OCI-LY3 (cell line): ENCODE data around the gene USP22.

Experiments used
- H2AFZ ChIP-seq: fragments of 200-600, 300-600 bp; shearing (Covaris generic); 2 replicates; pipeline ENCODE4 v1.6.0; 2014; ENCODE audit warnings: antibody characterized with exemption, low read depth, low read length
- H3K27ac ChIP-seq: fragments of 200-600, 300-600 bp; sonication (generic); 2 replicates; pipeline ENCODE4 v1.5.1; 2014; ENCODE audit warnings: mild to moderate bottlenecking, low read length, moderate library complexity, mixed read lengths
- H3K27me3 ChIP-seq: fragments of 200-600, 300-600 bp; sonication (generic); 2 replicates; pipeline ENCODE4 v1.6.1; 2014; ENCODE audit warnings: low read depth, low read length, mixed read lengths
- H3K36me3 ChIP-seq: fragments of 200-600, 300-600 bp; sonication (generic); replicated peaks from 2 replicates; pipeline ENCODE3; 2014; ENCODE audit warnings: low read depth, low read length, mixed read lengths
- H3K4me1 ChIP-seq: fragments of 300-600, 200-600 bp; sonication (generic); 2 replicates; pipeline ENCODE4 v1.6.1; 2014; ENCODE audit warnings: low read length, mixed read lengths
- H3K4me2 ChIP-seq: fragments of 200-600, 300-600 bp; sonication (generic); 2 replicates; pipeline ENCODE4 v1.6.1; 2014; ENCODE audit warnings: low read length, mixed read lengths
- H3K4me3 ChIP-seq: fragments of 300-600, 200-600 bp; sonication (generic); 2 replicates; pipeline ENCODE4 v1.5.1; 2014; ENCODE audit warnings: antibody characterized with exemption, mild to moderate bottlenecking, low read length, moderate library complexity
- H3K79me2 ChIP-seq: fragments of 300-600, 200-600 bp; shearing (Covaris generic); 2 replicates; pipeline ENCODE4 v1.6.1; 2014; ENCODE audit warnings: mild to moderate bottlenecking, low read length, mixed read lengths
- H3K9ac ChIP-seq: fragments of 300-600, 200-600 bp; shearing (Covaris generic); 2 replicates; pipeline ENCODE4 v1.6.0; 2014; ENCODE audit warnings: mild to moderate bottlenecking, low read length, moderate library complexity
- H3K9me3 ChIP-seq: fragments of 200-600, 300-600 bp; shearing (Covaris generic); 2 replicates; pipeline ENCODE4 v1.6.1; 2014; ENCODE audit warnings: low read length, mixed read lengths; ENCODE audit not compliant: insufficient read depth
- H4K20me1 ChIP-seq: fragments of 200-600, 300-600 bp; sonication (generic); 2 replicates; pipeline ENCODE4 v1.6.1; 2016; ENCODE audit warnings: low read length, mixed read lengths; ENCODE audit not compliant: insufficient read depth
- CTCF ChIP-seq: fragments of 200-600, 300-600 bp; sonication (generic); IDR thresholded peaks from 2 replicates; pipeline ENCODE4 v1.5.1; 2014; ENCODE audit warnings: antibody characterized with exemption, low read length, low read depth
- EZH2phosphoT487 ChIP-seq: fragments of 200-600 bp; shearing (Covaris generic); IDR thresholded peaks from 2 replicates; pipeline ENCODE4 v1.6.1; 2018; ENCODE audit warnings: antibody characterized with exemption, mixed run types, low read depth

The USP22 gene

GRCh38 chr17:20988001-20988636 lies 54.7 kb downstream of the USP22 start:
- no peaks in the 10 kb centered on the region for H4K20me1 ChIP-seq
- H3K27me3 ChIP-seq: no peaks in the 10 kb centered on the region
- no peaks in the 10 kb centered on the region for H3K9me3 ChIP-seq
- no peak overlapping the region for H3K4me2 ChIP-seq
- H3K4me1 ChIP-seq: no peaks in the 10 kb centered on the region
- H3K36me3 ChIP-seq: no peaks in the 10 kb centered on the region
- H3K79me2 ChIP-seq: no peaks in the 10 kb centered on the region
- H2AFZ ChIP-seq: no peak overlapping the region
- TF ChIP-seq CTCF (no peak), EZH2phosphoT487 (no peak)
- H3K4me3 ChIP-seq: no peak overlapping the region
- H3K27ac ChIP-seq: no peak overlapping the region
- no peak overlapping the region for H3K9ac ChIP-seq

- no peak for TF ChIP-seq CTCF
- TF ChIP-seq EZH2phosphoT487: no peak
- Histone ChIP-seq H3K4me1 (no peaks in the 10 kb centered on the region), H3K36me3 (no peaks in the 10 kb centered on the region), H3K9ac (no peak overlapping the region), H3K4me2 (no peak overlapping the region), H3K79me2 (no peaks in the 10 kb centered on the region), H2AFZ (no peak overlapping the region), H3K9me3 (no peaks in the 10 kb centered on the region), H3K4me3 (no peak overlapping the region), H3K27ac (no peak overlapping the region), H4K20me1 (no peaks in the 10 kb centered on the region), H3K27me3 (no peaks in the 10 kb centered on the region)
These were observed 55.3 kb downstream of the USP22 start for GRCh38 chr17:20987511-20987910.

- no peaks in the 10 kb centered on the region for H4K20me1 ChIP-seq
- no peak overlapping the region for H3K4me2 ChIP-seq
- H3K27me3 ChIP-seq: no peaks in the 10 kb centered on the region
- H3K79me2 ChIP-seq: no peaks in the 10 kb centered on the region
- no peak overlapping the region for H3K4me3 ChIP-seq
- no peaks in the 10 kb centered on the region for H3K36me3 ChIP-seq
- no peak overlapping the region for H3K9ac ChIP-seq
- H2AFZ ChIP-seq: no peak overlapping the region
- no peaks in the 10 kb centered on the region for H3K4me1 ChIP-seq
- no peaks in the 10 kb centered on the region for H3K9me3 ChIP-seq
- H3K27ac ChIP-seq: no peak overlapping the region
- TF ChIP-seq EZH2phosphoT487 (no peak), CTCF (no peak)
These were observed 55.9 kb downstream of the USP22 start for GRCh38 chr17:20986767-20987510.

GRCh38 chr17:20983359-20983637 lies 59.5 kb downstream of the USP22 start:
- H2AFZ ChIP-seq: no peak overlapping the region
- H3K36me3 ChIP-seq: no peaks in the 10 kb centered on the region
- H3K4me2 ChIP-seq: no peak overlapping the region
- TF ChIP-seq EZH2phosphoT487 (no peak), CTCF (no peak)
- H3K27me3 ChIP-seq: no peaks in the 10 kb centered on the region
- no peaks in the 10 kb centered on the region for H3K9me3 ChIP-seq
- H3K79me2 ChIP-seq: no peaks in the 10 kb centered on the region
- H3K4me3 ChIP-seq: no peak overlapping the region
- H3K27ac ChIP-seq: no peak overlapping the region
- H4K20me1 ChIP-seq: no peaks in the 10 kb centered on the region
- H3K4me1 ChIP-seq: no peaks in the 10 kb centered on the region
- no peak overlapping the region for H3K9ac ChIP-seq
